ENCODE results near the gene PICK1.

The PICK1 gene

DNA sequence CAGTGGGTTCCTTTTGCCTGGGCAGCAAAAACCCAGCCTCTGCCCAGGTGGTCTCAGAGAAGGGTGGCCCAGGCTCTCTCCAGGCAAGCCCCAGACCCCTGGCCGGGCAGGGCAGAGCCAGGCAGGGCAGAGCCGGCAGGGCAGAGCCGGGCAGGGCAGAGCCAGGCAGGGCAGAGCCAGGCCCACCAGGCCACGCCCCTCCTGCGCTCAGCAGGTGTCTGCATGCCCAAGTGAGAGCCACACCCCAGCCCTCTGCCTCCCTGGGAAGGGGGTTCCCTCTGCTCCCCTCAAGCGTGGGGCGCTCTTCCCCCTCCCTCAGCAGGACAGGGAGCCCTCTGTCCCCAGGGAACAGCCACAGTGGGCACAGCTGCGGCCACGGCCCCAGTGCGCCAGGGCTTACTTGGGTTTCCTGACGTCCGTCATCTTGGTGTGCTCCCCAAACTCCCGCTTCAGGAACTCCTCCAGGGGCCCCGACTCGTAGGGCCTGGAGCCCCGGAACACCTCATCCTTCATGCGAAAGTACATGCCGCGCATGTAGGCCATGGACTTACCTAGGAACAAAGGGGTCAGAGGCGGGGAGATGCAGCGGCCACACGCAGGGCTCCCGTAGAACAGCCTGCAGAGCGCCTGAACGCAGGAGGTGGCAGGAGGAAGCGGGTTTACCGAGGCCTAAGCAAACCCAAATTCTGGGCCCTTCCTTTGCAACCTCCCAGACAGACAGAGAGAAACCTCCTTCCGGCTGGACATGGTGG, 63.3 kb downstream of the PICK1 start:
- no peak for DNase-seq

- no peak for DNase-seq
Observed at GRCh38 chr22:38122616-38123015, 65.4 kb downstream of the PICK1 start.

GRCh38 chr22:38124236-38124974, 67.2 kb downstream of the PICK1 start:
- no peak for DNase-seq

- no peak for DNase-seq
Observed at GRCh38 chr22:38125038-38125610, 67.9 kb downstream of the PICK1 start.

All from NCI-H510A (cell line).